NCI-H69 (cell line): ENCODE results near the gene DACT3.
A peak's percentile ranks its signal among the peaks of the same experiment; 100 is the strongest.
"Not testable (repeated sequence)": the region's sequence is repeated elsewhere in the genome, so short reads cannot be mapped to it uniquely, and the experiment has no call there.

Experiments
- DNase-seq: peaks from one replicate; lab custom pipeline; 2025; lab: John Stamatoyannopoulos, UW

DACT3 gene

GRCh38 chr19:46634045-46634655 is 26.8 kb downstream of the DACT3 start:
- peak; percentile 93 for DNase-seq

- no peak for DNase-seq
These were observed 27.9 kb downstream of the DACT3 start for GRCh38 chr19:46633130-46633529.

DNA sequence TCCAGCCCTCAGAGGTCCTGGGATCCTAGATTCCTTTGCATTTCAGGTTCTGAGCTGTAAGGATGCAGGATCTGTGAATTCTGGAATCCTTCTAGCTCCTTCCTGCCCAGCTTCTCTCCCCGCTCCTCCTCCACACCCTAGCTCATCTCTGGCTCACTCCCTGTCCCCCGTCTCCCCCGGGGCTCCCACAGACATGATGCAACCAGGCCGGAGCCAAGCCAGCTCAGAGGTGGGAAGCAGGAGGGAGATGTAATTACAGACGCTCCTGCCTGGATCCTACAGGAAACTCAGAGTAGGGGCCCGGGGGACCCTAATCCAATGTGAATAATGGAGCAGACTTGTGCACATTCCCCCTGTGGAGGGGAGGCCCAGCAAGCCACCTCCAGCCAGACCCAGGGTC is 29.5 kb downstream of the DACT3 start:
- DNase-seq: peak; percentile 23

GRCh38 chr19:46630586-46631205 is 30.3 kb downstream of the DACT3 start:
- DNase-seq: peak; percentile 24

DNA sequence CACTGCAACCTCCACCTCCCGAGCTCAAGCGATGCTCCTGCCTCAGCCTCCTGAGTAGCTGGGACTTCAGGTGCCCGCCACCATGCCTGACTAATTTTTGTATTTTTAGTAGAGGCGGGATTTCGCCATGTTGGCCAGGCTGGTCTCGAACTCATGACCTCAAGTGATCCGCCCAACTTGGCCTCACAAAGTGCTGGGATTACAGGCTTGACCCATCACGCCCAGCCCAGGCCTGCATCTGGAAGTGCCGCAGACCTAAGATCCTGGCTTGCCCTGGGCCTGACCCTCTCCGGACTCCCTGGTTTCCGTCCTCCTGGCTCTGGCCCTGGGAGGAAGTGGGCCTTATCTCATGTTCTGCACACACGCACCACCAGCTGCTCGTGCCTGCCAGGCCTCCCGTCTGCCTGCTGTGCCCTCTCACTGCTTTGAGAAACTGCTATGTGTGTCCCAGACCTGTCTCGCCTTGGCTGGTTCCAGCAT is 31.4 kb downstream of the DACT3 start:
- DNase-seq: no peak

DNA sequence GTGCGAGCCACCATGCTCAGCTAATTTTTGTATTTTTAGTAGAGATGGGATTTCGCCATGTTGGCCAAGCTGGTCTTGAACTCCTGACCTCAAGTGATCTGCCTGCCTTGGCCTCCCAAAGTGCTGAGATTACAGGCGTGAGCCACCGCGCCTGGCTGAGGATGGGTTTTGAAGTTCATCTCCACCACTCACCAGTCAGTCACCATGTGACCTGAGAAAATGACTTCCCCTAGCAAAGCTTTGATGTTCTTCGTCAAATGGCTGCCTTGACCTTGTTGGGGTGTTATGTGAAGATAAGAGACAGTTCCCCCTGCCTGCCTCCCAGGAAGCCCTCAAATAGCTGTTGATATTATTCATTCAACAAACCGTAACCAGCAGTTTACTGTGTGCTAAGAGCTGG is 32.0 kb downstream of the DACT3 start:
- DNase-seq: not testable (repeated sequence)

- DNase-seq: no peak
These were observed 34.5 kb downstream of the DACT3 start for GRCh38 chr19:46626446-46626845.

DNA sequence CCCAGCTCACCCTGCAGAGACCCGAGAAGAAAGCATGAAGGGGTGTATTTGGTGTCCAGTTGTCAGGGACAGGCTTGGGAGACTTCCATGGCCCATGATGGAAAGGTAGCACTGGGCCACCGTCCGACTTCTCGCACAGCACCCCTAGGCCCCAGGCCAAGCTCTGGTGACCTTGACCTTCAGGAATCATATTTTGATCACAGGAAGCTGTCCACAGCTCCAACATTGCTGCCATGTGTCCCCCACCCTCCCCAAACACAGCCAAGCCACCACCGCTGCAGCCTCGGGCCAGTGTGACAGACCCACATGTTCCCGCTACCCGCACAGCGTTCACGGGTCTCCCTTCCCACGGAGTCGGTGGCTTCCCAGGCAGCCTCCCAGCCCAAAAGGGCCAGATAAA is 35.3 kb downstream of the DACT3 start:
- no peak for DNase-seq

- DNase-seq: peak; percentile 54
These were observed 35.9 kb downstream of the DACT3 start, which contains the start of gene PTGIR for GRCh38 chr19:46624958-46625661. TSS of gene PTGIR (minus strand) at chr19:46625089. CDS start at chr19:46624225, 864 bp downstream.

DNA sequence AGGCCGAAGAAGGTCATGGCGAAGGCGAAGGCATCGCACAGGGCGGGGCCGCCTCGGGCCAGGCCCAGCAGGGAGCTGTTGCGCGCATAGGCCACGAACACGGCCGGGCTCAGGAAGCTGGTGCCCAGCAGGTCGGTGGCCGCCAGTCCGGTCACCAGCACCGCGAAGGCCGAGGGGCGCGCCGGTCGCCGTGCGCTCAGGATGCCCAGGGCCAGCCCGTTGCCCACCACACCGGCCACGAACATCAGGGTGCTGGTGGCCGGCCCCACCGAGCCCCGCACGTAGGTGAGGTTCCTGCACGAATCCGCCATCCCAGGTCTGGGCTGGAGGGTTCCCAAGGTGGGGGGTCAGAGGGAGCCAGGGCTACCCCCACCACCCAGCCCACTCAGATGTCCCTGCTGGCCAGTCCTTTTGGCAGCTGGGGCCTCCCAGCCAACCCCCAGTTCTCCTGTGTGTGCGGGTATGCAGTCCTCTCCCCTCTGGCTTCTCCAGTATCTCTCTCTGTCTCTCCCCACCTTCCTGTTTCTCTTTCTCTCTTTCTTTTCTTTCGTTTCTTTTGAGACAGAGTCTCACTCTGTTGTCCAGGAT is 37.0 kb downstream of the DACT3 start:
- DNase-seq: no peak

GRCh38 chr19:46622118-46622446 is 38.9 kb downstream of the DACT3 start:
- no peak for DNase-seq

GRCh38 chr19:46621191-46622117 is 39.5 kb downstream of the DACT3 start:
- no peak for DNase-seq

DNA sequence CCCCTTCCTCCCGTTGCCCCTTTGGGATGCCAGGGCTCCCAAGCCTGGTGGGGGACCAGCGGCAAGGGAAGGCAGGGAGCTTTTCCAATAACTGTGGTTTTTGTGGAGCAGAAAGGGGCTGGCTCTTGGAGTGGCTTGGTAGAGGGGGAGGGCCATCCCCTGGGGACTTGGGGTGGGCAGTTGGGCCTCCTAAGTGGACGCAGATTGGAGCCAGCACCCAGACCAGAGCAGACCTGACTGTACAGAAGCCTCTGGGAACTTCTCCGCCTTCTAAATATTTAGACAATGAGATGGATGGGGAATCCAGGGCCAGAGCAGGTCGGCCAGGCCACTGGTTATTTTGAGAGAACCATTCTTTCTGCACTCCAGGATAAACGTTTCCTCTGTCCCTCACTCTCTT is 40.3 kb downstream of the DACT3 start:
- DNase-seq: no peak

GRCh38 chr19:46620267-46620666 is 40.7 kb downstream of the DACT3 start:
- no peak for DNase-seq

DNA sequence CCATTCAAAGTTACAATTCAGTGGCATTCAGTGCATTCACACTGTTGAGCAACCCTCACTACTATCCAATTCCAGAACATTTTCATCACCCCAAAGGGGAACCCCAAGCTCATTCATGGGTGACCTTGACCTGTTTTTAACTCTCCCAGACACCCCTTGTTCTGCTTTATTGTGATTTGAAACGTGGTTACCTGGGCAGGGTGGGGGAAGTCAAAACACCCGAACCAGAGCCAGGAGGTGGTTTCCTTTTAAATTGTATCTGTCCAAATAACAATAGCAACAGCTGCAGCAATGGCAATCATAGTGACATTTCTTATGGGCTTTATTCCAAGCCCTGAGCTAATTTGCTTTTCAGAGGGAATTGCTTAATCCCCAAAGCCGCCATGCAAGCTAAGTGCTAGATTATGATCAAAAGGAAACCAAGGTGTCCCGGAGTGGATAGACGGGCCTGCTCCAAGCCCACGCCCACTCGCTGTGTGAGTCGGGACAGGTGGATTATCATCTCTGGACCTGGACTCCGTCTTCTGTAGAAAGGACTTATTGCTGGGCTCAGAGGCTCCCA is 42.2 kb downstream of the DACT3 start:
- DNase-seq: peak; percentile 76

- no peak for DNase-seq
These were observed 43.4 kb downstream of the DACT3 start for GRCh38 chr19:46617601-46618000.

- peak; percentile 88 for DNase-seq
These were observed 44.2 kb downstream of the DACT3 start for GRCh38 chr19:46616631-46617322.

- DNase-seq: no peak
These were observed 45.0 kb downstream of the DACT3 start for GRCh38 chr19:46615966-46616365.

DNA sequence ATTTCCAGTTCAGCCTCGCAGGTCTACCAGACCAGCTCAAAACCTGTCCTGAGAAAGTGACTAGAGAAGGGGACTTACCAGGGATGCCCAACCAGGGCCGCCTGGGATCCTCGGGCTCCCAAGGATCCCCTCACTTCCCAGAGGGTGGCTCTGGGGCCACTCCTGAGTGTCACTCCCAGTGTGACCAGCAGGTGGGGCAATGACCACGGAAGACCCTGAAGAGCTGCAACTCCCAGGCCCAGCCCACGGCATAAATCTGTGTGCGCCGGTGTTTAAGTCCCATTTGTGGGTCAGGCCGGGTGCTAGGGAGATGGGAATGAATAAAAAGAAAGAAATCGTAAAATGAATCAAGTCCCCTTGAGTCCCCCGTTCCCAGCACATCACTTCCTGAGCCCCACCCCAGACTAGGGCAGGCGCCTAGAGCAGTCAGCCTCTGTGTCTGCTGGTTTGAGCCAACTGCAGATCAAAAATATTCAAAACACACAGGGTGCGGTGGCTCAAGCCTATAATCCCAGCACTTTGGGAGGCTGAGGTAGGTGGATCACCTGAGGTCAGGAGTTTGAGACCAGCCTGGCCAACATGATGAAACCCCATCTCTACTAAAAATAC is 46.8 kb downstream of the DACT3 start:
- DNase-seq: peak; percentile 83

- no peak for DNase-seq
These were observed 47.5 kb downstream of the DACT3 start for GRCh38 chr19:46613525-46613924.
